ENCODE measurements around the gene DDX17.

DDX17 gene

GRCh38 chr22:38465673-38466490, 40.2 kb downstream of the DDX17 start:
- DNase-seq (ENCODE audit: low read depth, low spot score) = no peak

DNA sequence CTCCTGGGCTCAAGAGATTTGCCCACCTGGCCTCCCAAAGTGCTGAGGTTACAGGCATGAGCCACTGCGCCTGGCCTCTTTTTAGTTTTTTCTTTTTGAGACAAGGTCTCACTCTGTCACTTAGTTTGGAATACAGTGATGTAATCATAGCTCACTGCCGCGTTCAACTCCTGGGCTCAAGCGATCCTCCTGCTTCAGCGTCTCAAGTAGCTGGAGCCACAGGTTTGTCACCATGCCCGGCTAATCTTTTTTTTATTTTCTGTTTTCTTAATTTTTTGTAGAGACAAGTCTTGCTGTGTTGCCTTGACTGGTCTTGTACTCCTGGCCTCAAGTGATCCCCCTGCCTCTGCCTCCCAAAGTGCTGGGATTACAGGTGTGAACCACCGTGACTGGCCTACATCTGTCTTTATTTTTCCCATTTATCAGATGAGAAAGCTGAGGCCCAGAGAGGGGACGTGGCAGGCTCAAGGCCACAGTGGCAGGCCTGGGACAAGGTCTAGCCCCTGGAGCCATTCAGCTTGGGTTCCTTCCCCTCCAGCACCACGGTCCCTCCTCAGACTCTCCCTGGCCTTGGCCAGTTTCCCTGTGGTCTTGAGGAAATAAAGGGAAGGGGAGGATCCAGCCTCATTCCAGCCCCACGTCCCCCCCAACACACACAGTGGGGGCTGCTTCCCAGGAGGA, 41.0 kb downstream of the DDX17 start:
- no peak for DNase-seq (ENCODE audit: low read depth, low spot score)

- DNase-seq (ENCODE audit: low read depth, low spot score) = no peak
Observed at GRCh38 chr22:38462960-38463784, 42.9 kb downstream of the DDX17 start.

- no peak for DNase-seq (ENCODE audit: low read depth, low spot score)
Observed at GRCh38 chr22:38461414-38462081, 44.6 kb downstream of the DDX17 start.

GRCh38 chr22:38461057-38461413, 45.1 kb downstream of the DDX17 start:
- no peak for DNase-seq (ENCODE audit: low read depth, low spot score)

DNA sequence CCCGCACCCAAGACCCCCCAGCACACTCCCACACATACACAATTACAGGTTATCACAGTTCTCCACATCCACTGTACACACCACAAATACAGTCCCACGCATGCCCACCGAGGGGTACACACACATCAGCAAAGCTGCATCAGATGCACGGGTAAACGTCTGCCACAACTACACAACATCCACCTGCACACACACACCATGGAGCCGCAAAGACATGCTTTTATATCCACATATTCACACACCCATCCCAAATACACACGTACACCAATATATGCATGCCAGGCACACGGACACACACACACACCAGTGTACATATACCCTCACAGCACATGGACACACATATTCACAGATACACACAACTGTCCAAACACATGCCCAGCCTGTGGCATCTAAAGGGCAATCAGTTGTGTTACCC, 45.7 kb downstream of the DDX17 start:
- DNase-seq (ENCODE audit: low read depth, low spot score) = no peak

- DNase-seq (ENCODE audit: low read depth, low spot score) = no peak
Observed at GRCh38 chr22:38456841-38457699, 49.0 kb downstream of the DDX17 start.

- no peak for DNase-seq (ENCODE audit: low read depth, low spot score)
Observed at GRCh38 chr22:38456272-38456835, 49.8 kb downstream of the DDX17 start.

DNA sequence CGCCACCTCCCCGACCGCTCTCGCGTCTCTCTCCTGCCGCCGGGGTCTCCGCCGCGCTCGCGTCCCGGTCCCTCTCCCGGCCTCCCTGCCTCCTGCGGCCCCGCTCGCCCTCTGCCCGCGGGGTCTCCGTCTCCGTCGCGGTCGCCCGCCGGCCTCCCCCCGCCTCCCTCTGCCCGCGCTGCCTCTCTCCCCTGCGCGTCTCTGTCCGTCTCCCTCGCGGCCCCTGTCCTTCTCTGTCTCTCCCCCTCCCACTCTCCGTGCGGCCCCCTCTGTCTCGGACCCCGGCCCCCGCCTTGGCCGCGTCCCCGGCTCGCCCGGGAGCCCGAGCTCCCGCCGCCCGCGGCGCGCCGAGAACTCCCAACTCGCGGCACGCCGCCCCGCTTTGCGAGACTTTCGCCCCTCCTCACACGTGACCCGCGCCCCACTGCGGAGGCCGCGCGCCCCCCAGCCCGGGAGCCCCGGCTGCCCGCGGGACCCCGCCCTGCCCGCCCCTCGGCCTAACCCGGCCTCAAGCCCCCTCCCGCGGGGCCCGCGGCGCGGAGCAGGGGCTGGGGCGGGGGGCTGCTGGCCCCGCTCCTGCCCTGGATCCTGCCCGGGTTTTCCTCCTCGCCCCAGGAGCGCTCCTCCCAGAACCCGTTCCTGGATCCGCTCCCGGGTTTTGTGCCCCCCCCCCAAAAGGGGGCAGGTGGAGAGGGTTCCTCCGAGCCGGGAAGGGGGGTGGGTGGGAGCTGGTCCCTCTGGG, 50.4 kb downstream of the DDX17 start:
- no peak for DNase-seq (ENCODE audit: low read depth, low spot score)

DNA sequence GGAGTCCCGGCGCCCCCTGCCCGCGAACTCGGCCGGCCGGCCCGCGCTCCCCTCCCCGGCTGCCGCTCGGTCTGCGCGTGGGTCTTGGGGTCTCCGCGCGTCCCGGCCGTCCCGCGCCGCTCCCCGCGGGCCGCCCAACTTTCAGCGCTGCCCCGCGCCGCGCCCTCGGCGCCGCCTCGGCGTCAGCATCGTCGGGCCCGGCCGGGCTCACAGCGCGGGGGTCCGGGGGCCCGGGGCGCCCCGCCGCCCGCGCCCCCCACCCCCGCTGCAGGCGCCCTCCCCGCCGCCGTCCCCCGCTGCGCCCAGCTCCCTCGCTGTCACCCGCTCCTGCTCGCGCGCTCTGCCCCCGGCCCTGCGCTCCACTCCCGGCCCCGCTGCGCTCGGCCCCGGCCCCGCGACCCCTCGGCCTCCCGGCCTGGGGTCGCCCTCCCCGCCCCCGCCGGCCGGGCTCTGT, 51.0 kb downstream of the DDX17 start, which contains the start of gene KCNJ4:
KCNJ4 (minus strand) TSS at position 124 of the 454 bp plus-strand sequence. CDS start 27,067 bp downstream, outside the sequence.
- DNase-seq (ENCODE audit: low read depth, low spot score) = no peak

DNA sequence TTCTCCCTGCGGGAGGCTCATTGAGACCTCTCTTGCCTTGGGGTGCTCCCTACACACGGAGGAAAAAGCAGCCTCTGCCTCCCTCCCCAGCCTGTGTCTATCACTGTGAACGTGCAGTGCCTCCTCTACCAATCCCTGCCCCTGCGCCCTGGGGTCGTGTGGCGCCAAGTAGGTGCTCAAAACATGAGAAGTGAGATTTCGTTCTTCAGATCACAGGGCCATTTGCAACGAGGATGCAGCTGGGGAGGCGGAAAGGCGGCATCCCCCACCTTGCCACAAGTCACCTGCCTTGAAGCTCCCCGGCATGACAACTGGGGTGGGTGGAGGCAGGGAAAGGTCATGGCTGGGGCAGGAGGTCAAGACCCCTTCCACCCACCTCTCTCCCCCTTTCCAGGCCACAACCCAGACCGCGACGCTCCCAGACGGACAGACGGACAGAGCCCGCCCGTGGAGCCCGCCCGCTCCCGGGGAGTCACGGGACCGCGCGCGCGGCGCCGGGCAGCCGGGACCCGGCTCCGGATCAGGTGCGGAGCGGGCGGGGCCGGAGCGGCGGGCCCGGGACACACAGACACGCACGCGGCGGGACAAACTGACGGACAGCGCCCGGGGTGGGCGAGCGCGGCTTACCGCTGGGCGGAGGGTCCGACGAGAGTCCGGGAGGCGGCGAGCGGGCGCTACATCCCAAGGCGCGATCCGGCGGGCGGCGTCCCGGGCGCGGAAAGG, 51.6 kb downstream of the DDX17 start:
- no peak for DNase-seq (ENCODE audit: low read depth, low spot score)

GRCh38 chr22:38453996-38454352, 52.1 kb downstream of the DDX17 start:
- DNase-seq (ENCODE audit: low read depth, low spot score) = no peak

GRCh38 chr22:38453066-38453672, 52.9 kb downstream of the DDX17 start:
- DNase-seq (ENCODE audit: low read depth, low spot score) = no peak

GRCh38 chr22:38452373-38453065, 53.6 kb downstream of the DDX17 start:
- DNase-seq (ENCODE audit: low read depth, low spot score) = no peak

DNA sequence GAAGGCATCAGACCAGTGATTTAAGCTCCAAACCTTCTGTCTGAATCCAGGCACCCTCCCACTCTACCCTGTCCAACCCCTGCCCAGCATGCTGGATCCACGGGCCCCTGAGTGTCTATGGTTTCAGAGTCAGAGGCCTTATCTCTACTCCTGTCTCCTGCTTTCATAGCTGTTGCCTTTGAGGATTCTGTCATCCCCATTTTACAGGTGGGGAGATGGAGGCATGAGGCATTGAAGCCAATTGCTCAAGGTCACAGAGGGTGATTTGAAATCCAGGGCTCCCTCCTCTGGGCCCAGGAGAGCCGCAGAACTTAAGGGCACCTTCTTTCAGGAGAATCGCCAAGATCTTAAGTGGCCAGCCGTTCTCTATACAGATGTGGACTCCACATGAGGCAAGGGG, 54.2 kb downstream of the DDX17 start:
- no peak for DNase-seq (ENCODE audit: low read depth, low spot score)

GRCh38 chr22:38451404-38451803, 54.7 kb downstream of the DDX17 start:
- no peak for DNase-seq (ENCODE audit: low read depth, low spot score)

DNA sequence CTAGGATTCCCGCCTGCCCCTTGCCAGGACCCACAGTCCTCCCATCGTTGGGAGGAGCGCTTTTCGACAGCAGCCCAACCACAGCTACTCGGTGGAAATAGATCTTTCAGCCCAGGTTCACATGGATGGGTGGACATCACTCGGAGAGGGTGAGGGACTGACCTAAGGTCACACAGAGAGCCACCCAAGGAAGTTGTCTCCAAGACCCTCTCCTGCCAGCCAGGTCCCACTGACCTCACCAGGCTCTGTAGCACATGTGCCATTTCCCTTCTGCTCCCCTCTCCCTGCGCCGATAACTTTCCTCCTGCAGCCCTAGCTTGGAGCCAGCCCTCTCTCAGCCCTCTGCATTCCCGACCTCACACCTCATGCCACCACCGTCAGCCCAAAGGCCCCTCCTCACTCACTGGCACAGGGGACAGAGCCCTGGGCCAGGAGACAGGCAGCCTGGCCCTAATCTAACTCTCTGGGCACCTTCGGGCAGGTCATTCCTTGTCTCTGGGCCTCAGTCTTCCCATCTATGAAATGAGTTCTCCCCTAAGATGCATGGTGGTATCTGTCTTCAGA, 55.8 kb downstream of the DDX17 start:
- no peak for DNase-seq (ENCODE audit: low read depth, low spot score)

DNA sequence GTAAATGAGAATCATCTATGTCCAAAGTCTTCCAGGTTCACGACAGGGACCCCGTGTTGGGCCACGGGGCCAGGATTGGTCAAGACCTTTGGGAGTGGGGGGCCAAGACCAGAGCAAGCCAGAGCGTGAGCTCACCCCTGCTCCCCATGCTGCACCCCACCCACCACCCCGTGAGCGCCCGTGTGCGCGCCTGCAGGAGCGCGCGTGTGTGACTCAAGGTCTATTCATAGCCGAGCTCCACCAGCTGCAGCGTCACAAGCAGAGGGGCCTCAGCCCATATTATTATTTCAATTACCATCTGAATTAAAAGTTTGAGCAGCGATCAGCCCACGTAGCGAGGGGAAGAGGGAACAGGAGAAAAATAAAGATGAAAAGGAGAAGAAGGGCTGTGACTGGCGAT, 56.3 kb downstream of the DDX17 start:
- DNase-seq (ENCODE audit: low read depth, low spot score) = no peak
